ENCODE measurements around the gene CORIN.

The CORIN gene

DNA sequence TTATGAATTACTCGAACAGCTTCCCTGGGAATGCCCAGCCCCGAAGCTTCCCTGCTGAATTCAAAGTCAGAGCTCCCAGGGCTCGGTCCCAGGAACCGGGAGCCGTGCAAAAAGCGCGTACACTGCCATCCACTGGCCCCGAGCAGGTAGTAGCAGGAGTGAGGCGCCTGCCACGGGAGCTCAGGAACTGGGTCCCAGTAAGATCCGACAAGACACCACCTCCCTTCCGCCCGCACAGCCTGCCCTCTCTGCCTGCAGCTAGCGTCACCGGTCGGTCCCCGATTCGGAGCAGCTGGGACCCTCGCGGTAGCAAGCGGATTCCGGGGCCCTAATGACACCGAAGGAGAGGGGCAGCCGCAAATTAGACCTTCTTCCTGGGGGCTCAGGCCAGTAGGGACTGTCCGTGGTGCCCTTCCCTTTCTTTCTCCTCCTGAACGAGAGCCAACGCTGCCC, 1.2 kb downstream of the CORIN start:
- Histone ChIP-seq H3K27ac (no peak overlapping the region), H3K4me3 (peak overlapping the region; percentile 68)
- TF ChIP-seq CTCF (IDR thresholded peaks at IDR 0.05): no peak
- DNase-seq (ENCODE audit: low spot score): peak; percentile 85

- no peak for TF ChIP-seq CTCF (IDR thresholded peaks at IDR 0.05)
- Histone ChIP-seq H3K4me3 (no peak overlapping the region), H3K27ac (no peak overlapping the region)
- DNase-seq (ENCODE audit: low spot score): no peak
These were observed 2.4 kb downstream of the CORIN start for GRCh38 chr4:47835494-47835893.

DNA sequence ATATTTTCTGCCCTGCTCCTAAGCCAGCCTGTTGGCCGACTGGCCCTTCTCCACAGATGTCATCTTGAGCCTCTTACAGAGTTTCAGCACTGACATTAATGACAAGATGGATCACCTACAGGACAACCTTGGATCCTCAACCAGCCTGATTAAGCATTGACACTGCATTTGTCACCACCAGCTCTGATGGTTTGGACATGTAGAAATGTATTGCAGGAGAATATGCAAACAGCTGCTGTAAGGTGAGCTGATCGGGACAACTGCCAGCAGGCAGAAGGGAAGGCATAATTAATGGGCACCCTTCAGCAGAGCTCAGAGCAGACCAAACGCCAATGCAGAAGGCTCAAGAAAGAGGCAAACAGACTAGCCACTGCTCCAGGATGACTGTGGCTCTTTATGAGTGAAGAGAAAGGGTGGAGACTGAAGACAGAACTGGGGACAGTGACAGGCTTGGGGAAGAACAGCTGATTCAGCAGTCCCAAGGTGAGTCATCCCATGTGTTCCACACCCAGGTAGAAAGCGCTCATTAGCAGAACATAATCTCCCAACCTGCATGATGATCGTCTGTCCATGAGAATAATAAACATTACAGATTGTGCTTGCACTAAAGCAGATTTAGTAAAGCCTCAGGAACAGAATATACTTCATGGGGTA, 6.7 kb downstream of the CORIN start:
- Histone ChIP-seq H3K4me3 (no peak overlapping the region), H3K27ac (no peak overlapping the region)
- TF ChIP-seq CTCF (IDR thresholded peaks at IDR 0.05): no peak
- DNase-seq (ENCODE audit: low spot score): no peak

- no peak for DNase-seq (ENCODE audit: low spot score)
- H3K4me3 ChIP-seq: no peak overlapping the region
- no peak overlapping the region for H3K27ac ChIP-seq
- TF ChIP-seq CTCF (IDR thresholded peaks at IDR 0.05): no peak
These were observed 7.4 kb downstream of the CORIN start for GRCh38 chr4:47830265-47831025.

DNA sequence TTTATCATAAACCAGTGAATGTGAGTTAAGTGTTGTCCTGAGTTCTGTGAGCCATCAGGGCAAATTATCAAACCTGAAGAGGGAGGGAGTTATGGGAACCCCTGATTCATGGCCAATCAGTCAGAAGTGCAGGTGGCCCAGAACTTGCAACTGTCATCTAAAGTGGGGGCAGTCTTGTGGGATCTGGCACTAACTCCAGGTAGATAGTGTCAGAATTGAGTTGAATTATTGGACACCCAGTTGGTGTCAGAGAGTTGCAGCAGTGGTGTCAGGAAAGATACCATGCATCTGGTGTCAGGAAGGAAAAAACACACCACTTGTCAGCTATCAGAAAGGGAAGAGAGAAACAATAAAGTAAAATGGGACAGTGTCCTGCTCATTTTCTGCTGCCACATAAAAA, 8.4 kb downstream of the CORIN start:
- no peak for TF ChIP-seq CTCF (IDR thresholded peaks at IDR 0.05)

GRCh38 chr4:47827343-47828047, 10.4 kb downstream of the CORIN start:
- H3K27ac ChIP-seq: no peak overlapping the region
- DNase-seq (ENCODE audit: low spot score): no peak
- H3K4me3 ChIP-seq: no peak overlapping the region
- no peak for TF ChIP-seq CTCF (IDR thresholded peaks at IDR 0.05)

More for the DNA sequence above, 8.4 kb downstream of the CORIN start:
- no peak overlapping the region for H3K27ac ChIP-seq
- no peak for DNase-seq (ENCODE audit: low spot score)
- H3K4me3 ChIP-seq: no peak overlapping the region
